ENCODE data around the gene SCAF8. TPM values are rescaled to one million over a fixed set of nuclear protein-coding genes. Genes with fewer than 3 reads are reported as not detected.
A peak's percentile ranks its signal among the peaks of the same experiment; 100 is the strongest.
"Not testable (repeated sequence)": the region's sequence is repeated elsewhere in the genome, so short reads cannot be mapped to it uniquely, and the experiment has no call there.

Gene SCAF8
- total RNA-seq, 1 donor from 2014 or later, result 46.1 TPM

DNA sequence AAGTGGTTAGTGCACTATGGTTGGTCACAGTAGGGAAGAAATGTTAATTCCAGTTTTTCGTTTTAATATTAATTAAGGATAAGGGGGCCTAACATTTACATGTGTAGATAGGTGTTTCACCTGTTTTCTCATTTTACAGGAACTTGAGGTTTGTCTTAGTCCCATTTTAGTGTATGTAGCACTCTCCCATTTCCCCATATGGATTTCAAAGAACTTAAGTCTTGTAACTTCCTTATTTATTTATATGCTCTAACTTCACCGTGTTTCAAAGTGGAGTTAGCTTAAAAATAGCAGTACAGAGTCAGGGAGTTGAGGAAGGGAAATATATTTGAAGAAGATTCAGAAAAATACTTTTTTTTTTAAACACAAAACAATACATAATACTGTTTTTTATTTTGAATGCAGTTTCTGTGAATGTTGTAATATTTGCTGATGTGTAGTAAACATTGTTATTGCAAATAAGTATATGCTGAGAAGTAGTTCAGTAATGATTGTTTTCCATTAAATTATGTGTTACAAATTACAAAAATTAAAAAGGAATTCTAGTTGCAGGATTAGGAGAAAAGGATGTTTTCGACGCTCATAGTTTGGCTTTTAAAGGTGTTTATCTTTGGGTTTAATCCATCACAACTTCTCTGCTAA lies 3.5 kb downstream of the SCAF8 start:
- no peaks in the 10 kb centered on the region for H3K9me3 Mint-ChIP-seq (ENCODE audit: unreplicated experiment)
- no peak for DNase-seq (ENCODE audit: extremely low spot score, unreplicated experiment)
- H3K27ac Mint-ChIP-seq (ENCODE audit: unreplicated experiment), result no peak overlapping the region
- H3K27me3 Mint-ChIP-seq (ENCODE audit: unreplicated experiment), result no peaks in the 10 kb centered on the region
- H3K4me3 Mint-ChIP-seq (ENCODE audit: unreplicated experiment), result no peak overlapping the region
- H3K36me3 Mint-ChIP-seq (ENCODE audit: unreplicated experiment), result peaks cover 4% of the 10 kb centered on the region
- TF ChIP-seq, protein P1, sequence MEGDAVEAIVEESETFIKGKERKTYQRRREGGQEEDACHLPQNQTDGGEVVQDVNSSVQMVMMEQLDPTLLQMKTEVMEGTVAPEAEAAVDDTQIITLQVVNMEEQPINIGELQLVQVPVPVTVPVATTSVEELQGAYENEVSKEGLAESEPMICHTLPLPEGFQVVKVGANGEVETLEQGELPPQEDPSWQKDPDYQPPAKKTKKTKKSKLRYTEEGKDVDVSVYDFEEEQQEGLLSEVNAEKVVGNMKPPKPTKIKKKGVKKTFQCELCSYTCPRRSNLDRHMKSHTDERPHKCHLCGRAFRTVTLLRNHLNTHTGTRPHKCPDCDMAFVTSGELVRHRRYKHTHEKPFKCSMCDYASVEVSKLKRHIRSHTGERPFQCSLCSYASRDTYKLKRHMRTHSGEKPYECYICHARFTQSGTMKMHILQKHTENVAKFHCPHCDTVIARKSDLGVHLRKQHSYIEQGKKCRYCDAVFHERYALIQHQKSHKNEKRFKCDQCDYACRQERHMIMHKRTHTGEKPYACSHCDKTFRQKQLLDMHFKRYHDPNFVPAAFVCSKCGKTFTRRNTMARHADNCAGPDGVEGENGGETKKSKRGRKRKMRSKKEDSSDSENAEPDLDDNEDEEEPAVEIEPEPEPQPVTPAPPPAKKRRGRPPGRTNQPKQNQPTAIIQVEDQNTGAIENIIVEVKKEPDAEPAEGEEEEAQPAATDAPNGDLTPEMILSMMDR (IDR thresholded peaks at IDR 0.05), result no peak
- H3K4me1 Mint-ChIP-seq (ENCODE audit: unreplicated experiment), result peaks cover 67% of the 10 kb centered on the region

DNA sequence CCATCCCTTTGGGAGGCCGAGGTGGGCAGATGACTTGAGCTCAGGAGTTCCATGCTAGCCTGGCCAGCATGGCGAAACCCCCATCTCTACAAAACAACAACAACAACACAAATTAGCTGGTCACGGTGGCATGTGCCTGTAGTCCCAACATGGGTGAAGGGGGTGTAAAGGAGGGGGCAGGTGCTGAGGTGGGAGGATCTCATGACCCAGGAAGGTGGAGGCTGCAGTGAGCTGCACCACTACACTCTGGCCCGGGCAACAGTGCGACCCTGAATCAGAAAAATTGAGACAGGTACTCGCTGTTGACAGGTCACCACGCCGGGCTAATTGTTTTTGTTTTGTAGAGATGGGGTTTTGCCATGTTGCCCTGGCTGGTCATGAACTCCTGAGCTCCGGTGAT lies 4.2 kb downstream of the SCAF8 start:
- no peak for DNase-seq (ENCODE audit: extremely low spot score, unreplicated experiment)
- peaks cover 63% of the 10 kb centered on the region for H3K4me1 Mint-ChIP-seq (ENCODE audit: unreplicated experiment)
- TF ChIP-seq, protein P1 (IDR thresholded peaks at IDR 0.05), result no peak
- H3K27me3 Mint-ChIP-seq (ENCODE audit: unreplicated experiment), result no peaks in the 10 kb centered on the region
- H3K4me3 Mint-ChIP-seq (ENCODE audit: unreplicated experiment), result no peak overlapping the region
- no peaks in the 10 kb centered on the region for H3K9me3 Mint-ChIP-seq (ENCODE audit: unreplicated experiment)
- no peak overlapping the region for H3K27ac Mint-ChIP-seq (ENCODE audit: unreplicated experiment)
- peaks cover 4% of the 10 kb centered on the region for H3K36me3 Mint-ChIP-seq (ENCODE audit: unreplicated experiment)

DNA sequence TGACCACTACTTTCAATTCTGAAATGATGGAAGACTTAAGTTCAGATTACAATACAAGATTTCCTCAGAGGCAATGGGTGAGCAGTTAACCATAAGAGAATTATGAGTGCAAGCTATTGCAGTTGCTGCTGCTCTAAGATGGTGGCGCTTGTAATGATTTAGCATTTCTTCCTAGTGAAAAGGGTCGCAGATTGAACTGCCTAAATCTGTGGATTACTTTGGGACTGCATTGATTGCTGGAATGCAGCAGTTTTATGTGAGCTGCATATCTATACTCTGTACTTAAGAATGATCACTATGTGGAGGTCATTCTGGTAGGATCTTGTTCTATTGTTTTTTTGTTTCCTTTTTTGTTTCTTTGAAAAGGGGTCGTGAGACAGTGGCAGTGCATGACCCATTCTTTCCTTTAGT lies 5.3 kb downstream of the SCAF8 start:
- Mint-ChIP-seq H3K27me3 (ENCODE audit: unreplicated experiment) (no peaks in the 10 kb centered on the region), H3K4me1 (ENCODE audit: unreplicated experiment) (peaks cover 68% of the 10 kb centered on the region), H3K4me3 (ENCODE audit: unreplicated experiment) (no peak overlapping the region), H3K9me3 (ENCODE audit: unreplicated experiment) (no peaks in the 10 kb centered on the region), H3K27ac (ENCODE audit: unreplicated experiment) (peak overlapping the region; percentile 17), H3K36me3 (ENCODE audit: unreplicated experiment) (peaks cover 4% of the 10 kb centered on the region)
- no peak for DNase-seq (ENCODE audit: extremely low spot score, unreplicated experiment)
- TF ChIP-seq, protein P1 (IDR thresholded peaks at IDR 0.05), result no peak

DNA sequence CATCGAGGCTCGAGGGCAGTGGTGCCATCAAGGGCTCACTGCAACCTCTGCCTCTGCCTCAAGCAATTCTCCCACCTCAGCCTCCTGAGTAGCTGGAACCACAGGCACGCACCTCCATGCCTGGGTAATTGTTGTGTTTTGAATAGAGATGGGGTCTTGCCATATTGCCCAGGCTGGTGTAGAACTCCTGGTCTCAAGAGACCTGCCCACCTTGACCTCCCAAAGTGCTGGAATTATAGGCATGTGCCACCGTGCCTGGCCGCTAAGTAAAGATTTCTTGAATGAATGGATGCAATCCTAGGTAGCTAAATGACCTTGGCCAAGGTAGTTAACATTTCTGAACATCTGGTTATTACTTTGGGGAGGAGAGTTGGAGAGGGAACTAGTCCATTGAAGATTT lies 7.4 kb downstream of the SCAF8 start:
- no peaks in the 10 kb centered on the region for H3K27me3 Mint-ChIP-seq (ENCODE audit: unreplicated experiment)
- H3K4me1 Mint-ChIP-seq (ENCODE audit: unreplicated experiment), result peaks cover 63% of the 10 kb centered on the region
- TF ChIP-seq, protein P1 (IDR thresholded peaks at IDR 0.05), result no peak
- H3K27ac Mint-ChIP-seq (ENCODE audit: unreplicated experiment), result no peak overlapping the region
- no peak for DNase-seq (ENCODE audit: extremely low spot score, unreplicated experiment)
- peaks cover 4% of the 10 kb centered on the region for H3K36me3 Mint-ChIP-seq (ENCODE audit: unreplicated experiment)
- no peaks in the 10 kb centered on the region for H3K9me3 Mint-ChIP-seq (ENCODE audit: unreplicated experiment)
- H3K4me3 Mint-ChIP-seq (ENCODE audit: unreplicated experiment), result no peak overlapping the region

DNA sequence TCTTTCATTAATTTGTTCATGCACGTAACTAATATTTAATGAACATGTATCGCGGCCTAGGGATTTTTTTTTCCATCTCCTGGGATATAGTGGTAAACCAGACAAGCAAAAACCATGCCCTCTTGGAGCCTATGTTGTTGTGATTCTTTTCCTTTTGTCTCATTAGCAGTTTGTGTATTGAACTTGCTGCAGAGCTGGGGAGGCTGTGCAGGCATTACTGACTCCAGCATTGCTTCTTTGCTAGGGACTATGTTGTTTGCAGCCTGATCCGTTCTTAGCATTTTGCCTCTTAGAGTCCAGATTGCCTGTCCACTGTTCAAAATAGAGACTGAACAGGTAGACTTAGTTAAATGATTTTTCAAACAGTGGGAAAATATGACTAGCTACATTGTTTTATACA lies 9.7 kb downstream of the SCAF8 start:
- peaks cover 53% of the 10 kb centered on the region for H3K4me1 Mint-ChIP-seq (ENCODE audit: unreplicated experiment)
- TF ChIP-seq, protein P1 (IDR thresholded peaks at IDR 0.05), result no peak
- no peak overlapping the region for H3K27ac Mint-ChIP-seq (ENCODE audit: unreplicated experiment)

DNA sequence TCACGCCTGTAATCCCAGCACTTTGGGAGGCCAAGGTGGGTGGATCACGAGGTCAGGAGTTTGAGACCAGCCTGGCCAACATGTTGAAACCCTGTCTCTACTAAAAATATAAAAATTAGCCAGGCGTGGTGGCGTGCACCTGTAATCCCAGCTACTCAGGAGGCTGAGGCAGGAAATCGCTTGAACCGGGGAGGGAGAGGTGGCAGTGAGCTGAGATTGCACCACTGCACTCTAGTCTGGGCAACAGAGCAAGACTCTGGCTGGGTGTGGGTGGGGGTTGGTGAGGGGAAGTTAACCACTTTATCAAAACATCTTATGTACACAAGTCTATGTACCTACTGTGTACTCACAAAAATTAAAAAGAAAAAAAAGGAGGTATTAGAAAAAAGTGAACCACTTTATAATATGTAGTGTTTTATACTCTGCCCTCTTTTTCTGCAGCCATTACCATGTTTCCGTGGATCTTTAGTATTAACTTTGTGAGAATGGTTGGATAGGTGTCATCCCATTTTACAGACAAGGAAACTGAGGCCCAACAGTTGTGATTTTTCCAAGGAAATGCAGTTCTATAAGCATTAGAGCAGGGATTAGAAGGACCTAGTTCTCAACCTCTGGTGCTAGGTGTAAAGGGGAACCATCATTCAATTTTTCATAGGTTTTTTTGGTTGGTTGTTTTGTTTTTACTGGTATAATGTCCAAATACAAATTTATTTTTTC lies 11.0 kb downstream of the SCAF8 start:
- peaks cover 41% of the 10 kb centered on the region for H3K4me1 Mint-ChIP-seq (ENCODE audit: unreplicated experiment)
- H3K27ac Mint-ChIP-seq (ENCODE audit: unreplicated experiment); H3K4me3 Mint-ChIP-seq (ENCODE audit: unreplicated experiment); H3K9me3 Mint-ChIP-seq (ENCODE audit: unreplicated experiment); DNase-seq (ENCODE audit: extremely low spot score, unreplicated experiment); H3K36me3 Mint-ChIP-seq (ENCODE audit: unreplicated experiment); H3K27me3 Mint-ChIP-seq (ENCODE audit: unreplicated experiment): not testable (repeated sequence)

More for the DNA sequence above, 9.7 kb downstream of the SCAF8 start:
- no peaks in the 10 kb centered on the region for H3K36me3 Mint-ChIP-seq (ENCODE audit: unreplicated experiment)
- H3K27me3 Mint-ChIP-seq (ENCODE audit: unreplicated experiment), result no peaks in the 10 kb centered on the region
- no peak for DNase-seq (ENCODE audit: extremely low spot score, unreplicated experiment)
- no peaks in the 10 kb centered on the region for H3K9me3 Mint-ChIP-seq (ENCODE audit: unreplicated experiment)
- H3K4me3 Mint-ChIP-seq (ENCODE audit: unreplicated experiment), result no peak overlapping the region

Data from osteocyte (in vitro differentiated cells).